GM13976 (cell line): Measurements from ENCODE around the gene SNCAIP.
A peak's percentile ranks its signal among the peaks of the same experiment; 100 is the strongest.

Experiments used
- DNase-seq: peaks from one replicate; pipeline ENCODE4 v3.0.0; 2012; ENCODE audit warnings: low spot score
- CTCF ChIP-seq: IDR thresholded peaks from 2 replicates; pipeline ENCODE4 v1.5.1; 2012; ENCODE audit warnings: borderline replicate concordance, mild to moderate bottlenecking; ENCODE audit not compliant: insufficient read depth; ENCODE audit errors: extremely low read depth, missing control alignments, control extremely low read depth
- in situ Hi-C: fragments of 300-500 bp; cut with MboI; formaldehyde crosslinking; loops from one replicate; pipeline ENCODE4 v1.12.0; 2022; ENCODE audit warnings: low sequenced_read_pairs, mixed read lengths, inconsistent platforms; ENCODE audit not compliant: unreplicated experiment

Gene SNCAIP

GRCh38 chr5:122311497-122311960 lies 508 bp upstream of the SNCAIP start:
- TF ChIP-seq CTCF = no peak
- in situ Hi-C loops = no loop called here
- no peak for DNase-seq

- DNase-seq = peak; percentile 10
- in situ Hi-C loops = no loop called here
- TF ChIP-seq CTCF = no peak
Measured at GRCh38 chr5:122312591-122313406, 762 bp downstream of the SNCAIP start.

GRCh38 chr5:122314036-122314435 lies 2.0 kb downstream of the SNCAIP start:
- in situ Hi-C loops = no loop called here
- no peak for DNase-seq
- no peak for TF ChIP-seq CTCF

GRCh38 chr5:122315521-122315920 lies 3.5 kb downstream of the SNCAIP start:
- TF ChIP-seq CTCF = no peak
- in situ Hi-C loops = no loop called here
- DNase-seq = no peak

GRCh38 chr5:122316656-122317055 lies 4.6 kb downstream of the SNCAIP start:
- no peak for DNase-seq
- no peak for TF ChIP-seq CTCF
- in situ Hi-C loops = no loop called here

GRCh38 chr5:122319897-122320296 lies 7.9 kb downstream of the SNCAIP start:
- in situ Hi-C loops = no loop called here
- no peak for TF ChIP-seq CTCF
- no peak for DNase-seq
